Adrenal gland (tissue), 5 donors: ENCODE results near the gene THSD4.

Source experiments
- POLR2A ChIP-seq, 2 donors: fragments of 450-650 bp; IDR thresholded peaks; one replicate each; pipeline ENCODE4 v1.6.1; 2017; ENCODE audit warnings: antibody characterized with exemption in 2 of 2, mild to moderate bottlenecking in 2 of 2, moderate library complexity in 1 of 2
- TF ChIP-seq, protein P1 (sequence below), 6 experiments: fragments of 450-650 bp in 4 of 6; fragments of 200-600 bp in 2 of 6; sonication (generic) in 1 of 6; IDR thresholded peaks; 1 replicate in 5 of 6; 2 replicates in 1 of 6; pipeline versions ENCODE4 v1.5.1 to v1.8.0; 2016 to 2021; ENCODE audit warnings: antibody characterized with exemption in 6 of 6, mild to moderate bottlenecking in 2 of 6, moderate library complexity in 1 of 6
- donor health status: DM: no; HTN: no; CAD: no.

DNA sequence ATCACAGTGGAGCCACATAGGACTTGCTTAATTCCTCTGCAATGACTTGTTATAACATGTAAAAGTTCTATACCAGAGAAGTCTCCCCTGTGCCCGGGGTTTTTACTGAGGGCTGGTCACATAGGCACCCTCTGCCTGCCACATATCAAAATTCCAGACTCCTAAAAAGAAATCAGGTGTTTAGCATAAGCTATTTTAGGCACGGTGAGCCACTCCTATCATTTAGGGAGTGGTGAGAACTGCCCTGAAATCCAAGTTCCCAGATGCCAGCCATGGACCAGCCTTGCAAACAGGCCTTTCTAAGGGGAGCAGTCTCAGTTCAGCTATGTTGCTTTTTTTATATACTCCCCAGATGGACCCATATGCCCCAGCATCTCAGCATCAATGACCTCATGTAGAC, 130.3 kb downstream of the THSD4 start:
- TF ChIP-seq POLR2A (IDR thresholded peaks at IDR 0.05), result no peak
- TF ChIP-seq, protein P1, sequence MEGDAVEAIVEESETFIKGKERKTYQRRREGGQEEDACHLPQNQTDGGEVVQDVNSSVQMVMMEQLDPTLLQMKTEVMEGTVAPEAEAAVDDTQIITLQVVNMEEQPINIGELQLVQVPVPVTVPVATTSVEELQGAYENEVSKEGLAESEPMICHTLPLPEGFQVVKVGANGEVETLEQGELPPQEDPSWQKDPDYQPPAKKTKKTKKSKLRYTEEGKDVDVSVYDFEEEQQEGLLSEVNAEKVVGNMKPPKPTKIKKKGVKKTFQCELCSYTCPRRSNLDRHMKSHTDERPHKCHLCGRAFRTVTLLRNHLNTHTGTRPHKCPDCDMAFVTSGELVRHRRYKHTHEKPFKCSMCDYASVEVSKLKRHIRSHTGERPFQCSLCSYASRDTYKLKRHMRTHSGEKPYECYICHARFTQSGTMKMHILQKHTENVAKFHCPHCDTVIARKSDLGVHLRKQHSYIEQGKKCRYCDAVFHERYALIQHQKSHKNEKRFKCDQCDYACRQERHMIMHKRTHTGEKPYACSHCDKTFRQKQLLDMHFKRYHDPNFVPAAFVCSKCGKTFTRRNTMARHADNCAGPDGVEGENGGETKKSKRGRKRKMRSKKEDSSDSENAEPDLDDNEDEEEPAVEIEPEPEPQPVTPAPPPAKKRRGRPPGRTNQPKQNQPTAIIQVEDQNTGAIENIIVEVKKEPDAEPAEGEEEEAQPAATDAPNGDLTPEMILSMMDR (IDR thresholded peaks at IDR 0.05), result no peak
